ENCODE data around the gene ANKMY1.

- TF ChIP-seq, protein P1, sequence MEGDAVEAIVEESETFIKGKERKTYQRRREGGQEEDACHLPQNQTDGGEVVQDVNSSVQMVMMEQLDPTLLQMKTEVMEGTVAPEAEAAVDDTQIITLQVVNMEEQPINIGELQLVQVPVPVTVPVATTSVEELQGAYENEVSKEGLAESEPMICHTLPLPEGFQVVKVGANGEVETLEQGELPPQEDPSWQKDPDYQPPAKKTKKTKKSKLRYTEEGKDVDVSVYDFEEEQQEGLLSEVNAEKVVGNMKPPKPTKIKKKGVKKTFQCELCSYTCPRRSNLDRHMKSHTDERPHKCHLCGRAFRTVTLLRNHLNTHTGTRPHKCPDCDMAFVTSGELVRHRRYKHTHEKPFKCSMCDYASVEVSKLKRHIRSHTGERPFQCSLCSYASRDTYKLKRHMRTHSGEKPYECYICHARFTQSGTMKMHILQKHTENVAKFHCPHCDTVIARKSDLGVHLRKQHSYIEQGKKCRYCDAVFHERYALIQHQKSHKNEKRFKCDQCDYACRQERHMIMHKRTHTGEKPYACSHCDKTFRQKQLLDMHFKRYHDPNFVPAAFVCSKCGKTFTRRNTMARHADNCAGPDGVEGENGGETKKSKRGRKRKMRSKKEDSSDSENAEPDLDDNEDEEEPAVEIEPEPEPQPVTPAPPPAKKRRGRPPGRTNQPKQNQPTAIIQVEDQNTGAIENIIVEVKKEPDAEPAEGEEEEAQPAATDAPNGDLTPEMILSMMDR (conservative IDR thresholded peaks at IDR 0.05; ENCODE audit: low read depth, low read length), result no peak
- TF ChIP-seq EZH2 (IDR thresholded peaks at IDR 0.05; ENCODE audit: low read length, unreplicated experiment), result no peak
Measured at GRCh38 chr2:240459401-240460252, 98.2 kb downstream of the ANKMY1 start.

Data from PC-3 (cell line).